ENCODE measurements around the gene RHOA.
"Not testable (repeated sequence)": the region's sequence is repeated elsewhere in the genome, so short reads cannot be mapped to it uniquely, and the experiment has no call there.

Gene RHOA

GRCh38 chr3:49411535-49411967 lies 225 bp downstream of the RHOA start:
- DNase-seq (ENCODE audit: low read depth, low spot score), result no peak

- no peak for DNase-seq (ENCODE audit: low read depth, low spot score)
Measured at GRCh38 chr3:49410846-49411534, 786 bp downstream of the RHOA start.

GRCh38 chr3:49410066-49410845 lies 1.5 kb downstream of the RHOA start:
- DNase-seq (ENCODE audit: low read depth, low spot score), result no peak

DNA sequence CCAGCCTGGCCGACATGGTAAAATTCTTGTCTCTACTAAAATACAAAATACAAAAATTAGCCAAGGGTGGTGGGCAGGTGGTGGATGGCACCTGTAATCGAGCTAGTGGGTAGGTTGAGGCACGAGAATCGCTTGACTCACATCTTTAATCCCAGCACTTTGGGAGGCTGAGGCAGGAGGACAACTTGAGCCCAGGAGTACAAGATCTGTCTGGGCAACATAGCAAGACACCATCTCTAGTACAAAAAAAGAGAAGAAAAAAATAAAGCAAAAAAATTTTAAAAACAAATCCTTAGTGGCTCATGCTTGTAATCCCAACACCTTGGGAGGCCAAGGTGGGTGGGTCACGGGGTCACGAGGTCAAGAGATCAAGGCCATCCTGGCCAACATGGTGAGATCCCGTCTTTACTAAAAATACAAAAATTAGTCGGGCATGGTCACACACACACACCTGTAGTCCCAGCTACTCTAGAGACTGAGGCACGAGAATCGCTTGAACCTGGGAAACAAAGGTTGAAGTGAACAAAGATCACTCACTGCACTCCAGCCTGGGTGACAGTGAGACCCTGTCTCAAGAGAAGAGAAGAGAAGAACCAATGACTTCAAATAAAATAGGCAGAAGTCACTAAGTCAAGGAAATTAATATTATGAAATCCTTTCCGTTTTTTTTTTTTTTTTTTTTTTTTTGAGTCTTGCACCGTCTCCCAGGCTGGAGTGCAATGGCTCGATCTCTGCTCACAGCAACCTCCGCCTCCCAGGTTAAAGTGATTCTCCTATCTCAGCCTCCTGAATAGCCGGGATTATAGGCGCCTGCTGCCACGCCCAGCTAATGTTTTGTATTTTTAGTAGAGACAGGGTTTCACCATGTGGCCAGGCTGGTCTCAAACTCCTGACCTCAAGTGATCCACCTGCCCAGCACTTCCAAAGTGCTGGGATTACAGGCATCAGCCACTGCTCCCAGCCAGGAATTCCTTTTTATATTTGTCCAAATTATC lies 4.9 kb downstream of the RHOA start:
- DNase-seq (ENCODE audit: low read depth, low spot score), result no peak

DNA sequence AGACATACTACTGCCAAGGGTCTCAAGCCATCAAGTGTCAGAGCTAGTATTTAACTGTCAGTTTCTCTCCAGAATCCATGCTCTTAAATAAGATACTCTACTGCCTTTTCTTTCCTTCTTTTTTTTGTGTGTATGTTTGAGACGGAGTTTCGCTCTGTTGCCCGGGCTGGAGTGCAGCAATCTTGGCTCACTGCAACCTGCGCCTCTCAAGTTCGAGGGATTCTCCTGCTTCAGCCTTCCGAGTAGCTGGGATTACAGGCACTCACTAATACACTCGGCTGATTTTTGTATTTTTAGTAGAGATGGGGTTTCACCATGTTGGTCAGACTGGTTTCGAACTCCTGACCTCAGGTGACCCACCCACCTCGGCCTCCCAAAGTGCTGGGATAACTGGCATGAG lies 6.2 kb downstream of the RHOA start:
- not testable (repeated sequence) for DNase-seq (ENCODE audit: low read depth, low spot score)

DNA sequence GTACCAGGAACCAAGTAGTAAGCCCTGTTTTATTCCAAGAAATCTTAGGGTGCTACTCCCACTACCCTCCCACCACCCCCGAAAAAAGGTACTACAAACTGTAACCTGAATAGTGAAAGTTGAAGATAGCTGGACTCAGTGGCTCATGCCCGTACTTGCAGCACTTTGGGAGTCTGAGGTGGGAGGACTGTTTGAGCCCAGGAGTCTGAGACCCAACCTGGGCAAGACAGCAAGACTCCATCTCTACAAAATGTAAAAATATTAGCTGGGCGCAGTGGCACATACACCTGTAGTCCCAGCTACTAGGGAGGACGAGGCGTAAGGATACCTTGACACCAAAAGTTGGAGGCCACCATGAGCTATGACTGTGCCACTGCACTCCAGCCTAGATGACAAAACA lies 7.9 kb downstream of the RHOA start:
- DNase-seq (ENCODE audit: low read depth, low spot score), result no peak

- no peak for DNase-seq (ENCODE audit: low read depth, low spot score)
Measured at GRCh38 chr3:49401766-49402165, 10.0 kb downstream of the RHOA start.

GRCh38 chr3:49399461-49399860 lies 12.3 kb downstream of the RHOA start:
- DNase-seq (ENCODE audit: low read depth, low spot score), result no peak

GRCh38 chr3:49397470-49397869 lies 14.3 kb downstream of the RHOA start:
- DNase-seq (ENCODE audit: low read depth, low spot score), result no peak

DNA sequence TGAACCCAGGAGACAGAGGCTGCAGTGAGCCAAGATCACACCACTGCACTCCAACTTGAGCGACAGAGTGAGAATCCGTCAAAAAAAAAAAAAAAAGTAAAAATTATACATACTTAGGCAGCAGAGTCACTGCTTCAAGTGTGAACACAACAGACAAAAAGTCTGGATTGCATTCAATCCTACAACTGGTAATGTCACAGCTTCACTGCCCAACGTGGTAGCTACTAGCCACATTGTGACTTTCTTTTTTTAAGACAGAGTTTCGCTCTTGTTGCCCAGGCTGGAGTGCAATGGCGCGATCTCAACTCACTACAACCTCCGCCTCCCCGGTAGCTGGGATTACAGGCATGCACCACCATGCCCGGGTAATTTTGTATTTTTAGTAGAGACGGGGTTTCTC lies 20.5 kb downstream of the RHOA start:
- not testable (repeated sequence) for DNase-seq (ENCODE audit: low read depth, low spot score)

- DNase-seq (ENCODE audit: low read depth, low spot score), result no peak
Measured at GRCh38 chr3:49389297-49389696, 22.5 kb downstream of the RHOA start.

GRCh38 chr3:49388289-49388820 lies 23.4 kb downstream of the RHOA start:
- DNase-seq (ENCODE audit: low read depth, low spot score), result no peak

GRCh38 chr3:49387721-49388120 lies 24.1 kb downstream of the RHOA start:
- no peak for DNase-seq (ENCODE audit: low read depth, low spot score)

- DNase-seq (ENCODE audit: low read depth, low spot score), result no peak
Measured at GRCh38 chr3:49386056-49386756, 25.6 kb downstream of the RHOA start.

GRCh38 chr3:49385617-49386016 lies 26.2 kb downstream of the RHOA start:
- DNase-seq (ENCODE audit: low read depth, low spot score), result no peak

DNA sequence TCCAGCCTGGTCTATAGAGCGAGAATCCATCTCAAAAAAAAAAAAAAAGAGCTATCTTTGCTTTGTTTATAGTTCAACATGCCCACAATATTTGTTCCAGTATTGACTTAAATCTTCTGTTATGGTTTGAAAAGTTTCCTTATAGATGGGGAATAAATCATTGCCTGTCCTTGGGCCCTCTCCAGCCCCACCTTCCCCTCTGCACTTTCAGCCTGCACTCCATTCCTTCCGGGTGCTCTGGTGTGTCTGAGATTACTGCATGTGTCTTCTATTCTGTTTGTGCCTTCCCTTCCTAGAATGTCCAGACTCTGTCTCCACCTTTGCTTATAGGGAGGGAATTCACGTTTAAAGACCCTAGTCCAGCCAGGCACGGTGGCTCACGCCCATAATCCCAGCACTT lies 28.4 kb downstream of the RHOA start:
- no peak for DNase-seq (ENCODE audit: low read depth, low spot score)

DNA sequence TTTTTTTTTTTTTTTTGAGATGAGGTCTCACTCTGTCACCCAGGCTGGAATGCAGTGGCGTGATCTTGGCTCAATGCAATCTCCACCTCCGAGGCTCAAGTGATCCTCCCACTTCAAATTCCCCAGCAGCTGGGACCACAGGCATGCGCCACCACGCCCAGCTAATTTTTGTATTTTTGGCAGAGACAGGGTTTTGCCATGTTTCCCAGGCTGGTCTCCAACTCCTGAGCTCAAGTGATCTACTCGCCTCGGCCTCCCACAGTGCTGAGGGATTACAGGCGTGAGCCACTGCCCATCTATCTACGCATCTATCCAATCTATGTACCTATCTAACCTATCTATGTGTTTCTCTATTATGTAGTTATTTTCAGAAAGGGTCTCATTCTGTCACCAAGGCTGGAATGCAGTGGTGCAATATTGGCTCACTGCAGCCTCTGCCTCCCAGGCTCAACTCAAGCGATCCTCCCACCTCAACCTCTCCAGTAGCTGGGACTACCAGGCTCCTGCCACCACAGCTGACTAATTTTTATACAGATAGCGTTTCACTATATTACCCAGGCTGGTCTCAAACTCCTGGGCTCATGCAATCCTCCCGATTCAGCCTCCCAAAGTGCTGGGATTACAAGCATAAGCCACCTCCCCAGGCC lies 33.4 kb downstream of the RHOA start:
- no peak for DNase-seq (ENCODE audit: low read depth, low spot score)

DNA sequence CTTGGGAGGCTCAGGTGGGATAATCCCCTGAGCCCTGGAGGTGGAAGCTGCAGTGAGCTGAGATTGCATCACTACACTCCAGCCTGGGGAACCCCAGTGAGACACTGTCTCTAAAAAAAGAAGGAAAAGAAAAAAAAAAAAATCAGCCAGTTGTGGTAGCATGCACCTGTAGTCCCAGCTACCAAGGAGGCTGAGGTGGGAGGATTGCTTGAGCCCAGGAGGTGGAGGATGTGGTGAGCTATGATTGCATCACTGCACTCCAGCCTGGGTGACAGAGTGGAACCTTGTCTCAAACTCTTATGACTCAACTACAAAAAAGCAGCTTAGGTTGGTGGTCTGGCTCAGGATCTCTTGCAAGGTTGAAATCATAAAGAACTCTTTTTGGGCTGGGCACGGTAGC lies 34.3 kb downstream of the RHOA start:
- no peak for DNase-seq (ENCODE audit: low read depth, low spot score)

DNA sequence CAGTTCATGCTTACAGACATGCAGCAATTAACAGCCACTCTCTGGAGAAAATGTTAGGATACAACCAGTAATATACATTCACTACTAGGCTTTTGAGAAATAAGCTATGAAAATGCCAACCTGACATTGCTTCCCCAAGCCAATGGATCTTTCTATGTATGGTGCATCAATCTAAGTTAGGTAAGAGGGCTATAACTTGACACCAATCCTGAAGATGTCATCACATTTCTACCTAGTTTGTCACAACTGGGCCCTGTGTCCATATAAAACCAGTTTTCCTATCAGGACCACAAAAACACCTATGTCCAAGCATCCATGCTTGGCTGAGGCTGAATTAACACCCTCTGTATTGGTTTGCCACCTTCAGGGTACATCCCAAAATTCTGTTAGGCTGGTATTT lies 39.8 kb downstream of the RHOA start:
- no peak for DNase-seq (ENCODE audit: low read depth, low spot score)

GRCh38 chr3:49370585-49371290 lies 41.0 kb downstream of the RHOA start:
- no peak for DNase-seq (ENCODE audit: low read depth, low spot score)

Measured in iPS DF 19.7 (cell line).